ENCODE results near the gene LRRFIP2. TPM values are rescaled to one million over a fixed set of nuclear protein-coding genes. Genes with fewer than 3 reads are reported as not detected.
A peak's percentile ranks its signal among the peaks of the same experiment; 100 is the strongest.
"Not testable (repeated sequence)": the region's sequence is repeated elsewhere in the genome, so short reads cannot be mapped to it uniquely, and the experiment has no call there.

The LRRFIP2 gene, protein sequence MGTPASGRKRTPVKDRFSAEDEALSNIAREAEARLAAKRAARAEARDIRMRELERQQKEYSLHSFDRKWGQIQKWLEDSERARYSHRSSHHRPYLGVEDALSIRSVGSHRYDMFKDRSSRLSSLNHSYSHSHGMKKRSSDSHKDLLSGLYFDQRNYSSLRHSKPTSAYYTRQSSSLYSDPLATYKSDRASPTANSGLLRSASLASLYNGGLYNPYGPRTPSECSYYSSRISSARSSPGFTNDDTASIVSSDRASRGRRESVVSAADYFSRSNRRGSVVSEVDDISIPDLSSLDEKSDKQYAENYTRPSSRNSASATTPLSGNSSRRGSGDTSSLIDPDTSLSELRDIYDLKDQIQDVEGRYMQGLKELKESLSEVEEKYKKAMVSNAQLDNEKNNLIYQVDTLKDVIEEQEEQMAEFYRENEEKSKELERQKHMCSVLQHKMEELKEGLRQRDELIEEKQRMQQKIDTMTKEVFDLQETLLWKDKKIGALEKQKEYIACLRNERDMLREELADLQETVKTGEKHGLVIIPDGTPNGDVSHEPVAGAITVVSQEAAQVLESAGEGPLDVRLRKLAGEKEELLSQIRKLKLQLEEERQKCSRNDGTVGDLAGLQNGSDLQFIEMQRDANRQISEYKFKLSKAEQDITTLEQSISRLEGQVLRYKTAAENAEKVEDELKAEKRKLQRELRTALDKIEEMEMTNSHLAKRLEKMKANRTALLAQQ
- polyA plus RNA-seq (2013, experiment 1 of 2) = 21.3 TPM
- 19.8 TPM for polyA plus RNA-seq (2013, experiment 2 of 2)

- Histone ChIP-seq H3K4me3 (ENCODE audit: low read length) (peak within 1 kb of the TSS; percentile 89), H3K4me1 (ENCODE audit: insufficient read depth, low read length) (peaks cover 19% of the 10 kb centered on the region; the same call in 1 of the 2 replicates), H3K27ac (ENCODE audit: low read depth, low read length) (peak within 1 kb of the TSS; percentile 86), H3K27me3 (ENCODE audit: insufficient read depth, low read length) (no peaks in the 10 kb centered on the region), H3K36me3 (ENCODE audit: insufficient read depth, low read length) (peaks cover 22% of the 10 kb centered on the region), H3K9me3 (ENCODE audit: insufficient read depth, low read depth, low read length) (no peaks in the 10 kb centered on the region), H3K9ac (ENCODE audit: low read depth, low read length) (peak within 1 kb of the TSS; percentile 83)
- 49% methylated on average over 5 of the region's 5 CpGs for WGBS
Measured at GRCh38 chr3:37174532-37175126, at the start of gene LRRFIP2. TSS of gene LRRFIP2 (minus strand) at chr3:37174582. CDS start at chr3:37148983, 25,599 bp downstream.

GRCh38 chr3:37223576-37223975, 49.2 kb upstream of the LRRFIP2 start:
- Histone ChIP-seq H3K4me1 (ENCODE audit: insufficient read depth, low read length) (peaks cover 3% of the 10 kb centered on the region; the same call in 1 of the 2 replicates), H3K27me3 (ENCODE audit: insufficient read depth, low read length) (no peaks in the 10 kb centered on the region), H3K36me3 (ENCODE audit: insufficient read depth, low read length) (no peaks in the 10 kb centered on the region), H3K4me3 (ENCODE audit: low read length) (no peak overlapping the region), H3K9ac (ENCODE audit: low read depth, low read length) (no peak overlapping the region), H3K9me3 (ENCODE audit: insufficient read depth, low read depth, low read length) (no peaks in the 10 kb centered on the region), H3K27ac (ENCODE audit: low read depth, low read length) (no peak overlapping the region)
- 100% methylated on average over 1 of the region's 1 CpG for WGBS

DNA sequence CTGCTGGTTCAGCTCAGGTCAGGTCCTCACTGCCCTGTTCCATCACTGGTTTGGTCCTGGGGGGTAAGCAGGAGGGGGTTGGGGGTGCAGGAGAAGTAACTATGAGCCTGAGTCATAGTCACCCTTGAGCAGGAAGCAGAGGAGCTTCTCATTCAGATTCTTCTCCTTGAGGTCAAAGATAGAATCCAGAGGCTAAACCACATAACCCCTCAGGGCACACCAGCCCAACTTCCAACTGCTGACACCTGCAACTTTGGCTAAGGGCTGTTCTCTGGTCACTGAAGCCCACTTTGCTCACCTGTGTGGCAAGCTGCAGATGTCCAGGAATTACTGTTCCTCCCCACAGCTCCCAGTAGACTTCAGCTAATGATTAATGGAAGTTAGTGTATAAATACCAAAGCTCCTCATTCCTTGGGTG, 48.8 kb upstream of the LRRFIP2 start:
- H3K9ac ChIP-seq (ENCODE audit: low read depth, low read length) = no peak overlapping the region
- H3K4me1 ChIP-seq (ENCODE audit: insufficient read depth, low read length) = peaks cover 3% of the 10 kb centered on the region; the same call in 1 of the 2 replicates
- H3K27me3 ChIP-seq (ENCODE audit: insufficient read depth, low read length) = no peaks in the 10 kb centered on the region
- no peak overlapping the region for H3K27ac ChIP-seq (ENCODE audit: low read depth, low read length)
- no peaks in the 10 kb centered on the region for H3K36me3 ChIP-seq (ENCODE audit: insufficient read depth, low read length)
- H3K4me3 ChIP-seq (ENCODE audit: low read length) = no peak overlapping the region
- H3K9me3 ChIP-seq (ENCODE audit: insufficient read depth, low read depth, low read length) = no peaks in the 10 kb centered on the region

- not testable (repeated sequence) for H3K9me3 ChIP-seq (ENCODE audit: insufficient read depth, low read depth, low read length); H3K36me3 ChIP-seq (ENCODE audit: insufficient read depth, low read length); H3K27ac ChIP-seq (ENCODE audit: low read depth, low read length); H3K27me3 ChIP-seq (ENCODE audit: insufficient read depth, low read length); H3K4me3 ChIP-seq (ENCODE audit: low read length); H3K4me1 ChIP-seq (ENCODE audit: insufficient read depth, low read length); H3K9ac ChIP-seq (ENCODE audit: low read depth, low read length)
- WGBS = 92% methylated on average over 2 of the region's 2 CpGs
Measured at GRCh38 chr3:37222542-37222941, 48.2 kb upstream of the LRRFIP2 start.

GRCh38 chr3:37221407-37221806, 47.0 kb upstream of the LRRFIP2 start:
- Histone ChIP-seq H3K27me3 (ENCODE audit: insufficient read depth, low read length) (no peaks in the 10 kb centered on the region), H3K4me1 (ENCODE audit: insufficient read depth, low read length) (peaks cover 3% of the 10 kb centered on the region; the same call in 1 of the 2 replicates), H3K9ac (ENCODE audit: low read depth, low read length) (no peak overlapping the region), H3K36me3 (ENCODE audit: insufficient read depth, low read length) (no peaks in the 10 kb centered on the region), H3K27ac (ENCODE audit: low read depth, low read length) (no peak overlapping the region), H3K4me3 (ENCODE audit: low read length) (no peak overlapping the region), H3K9me3 (ENCODE audit: insufficient read depth, low read depth, low read length) (peaks cover 5% of the 10 kb centered on the region; the same call in 1 of the 2 replicates)
- 65% methylated on average over 1 of the region's 1 CpG for WGBS

DNA sequence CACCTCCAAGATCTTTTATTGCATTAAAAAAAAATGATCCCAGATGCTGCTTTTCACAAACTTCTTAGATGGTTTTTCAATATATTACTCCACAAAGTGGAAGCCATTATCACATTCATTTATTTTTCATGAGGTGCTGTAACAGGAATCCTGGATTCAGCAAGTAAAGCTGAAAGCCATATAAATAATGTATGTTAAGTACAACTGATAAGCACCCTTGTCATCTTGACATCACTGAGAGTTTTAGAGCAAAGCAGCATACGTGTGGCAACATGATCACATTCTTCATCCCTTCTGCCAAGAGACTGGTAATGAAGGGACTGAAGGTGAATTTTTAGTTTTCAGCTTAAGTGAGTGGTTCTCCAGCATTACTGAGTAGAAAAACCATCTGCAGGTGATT, 44.9 kb upstream of the LRRFIP2 start:
- WGBS = 100% methylated on average over 1 of the region's 1 CpG
- no peak overlapping the region for H3K4me3 ChIP-seq (ENCODE audit: low read length)
- peaks cover 3% of the 10 kb centered on the region; the same call in 1 of the 2 replicates for H3K4me1 ChIP-seq (ENCODE audit: insufficient read depth, low read length)
- no peaks in the 10 kb centered on the region for H3K36me3 ChIP-seq (ENCODE audit: insufficient read depth, low read length)
- H3K27ac ChIP-seq (ENCODE audit: low read depth, low read length) = no peak overlapping the region
- no peaks in the 10 kb centered on the region for H3K27me3 ChIP-seq (ENCODE audit: insufficient read depth, low read length)
- H3K9ac ChIP-seq (ENCODE audit: low read depth, low read length) = no peak overlapping the region
- H3K9me3 ChIP-seq (ENCODE audit: insufficient read depth, low read depth, low read length) = peaks cover 5% of the 10 kb centered on the region; the same call in 1 of the 2 replicates

GRCh38 chr3:37218206-37218605, 43.8 kb upstream of the LRRFIP2 start:
- 100% methylated on average over 1 of the region's 1 CpG for WGBS
- Histone ChIP-seq H3K9me3 (ENCODE audit: insufficient read depth, low read depth, low read length) (peaks cover 5% of the 10 kb centered on the region; the same call in 1 of the 2 replicates), H3K4me1 (ENCODE audit: insufficient read depth, low read length) (peaks cover 3% of the 10 kb centered on the region; the same call in 1 of the 2 replicates), H3K27ac (ENCODE audit: low read depth, low read length) (no peak overlapping the region), H3K27me3 (ENCODE audit: insufficient read depth, low read length) (no peaks in the 10 kb centered on the region), H3K9ac (ENCODE audit: low read depth, low read length) (no peak overlapping the region), H3K36me3 (ENCODE audit: insufficient read depth, low read length) (no peaks in the 10 kb centered on the region), H3K4me3 (ENCODE audit: low read length) (no peak overlapping the region)

GRCh38 chr3:37217098-37217849, 42.9 kb upstream of the LRRFIP2 start:
- 84% methylated on average over 10 of the region's 10 CpGs for WGBS
- Histone ChIP-seq H3K9ac (ENCODE audit: low read depth, low read length) (no peak overlapping the region), H3K27ac (ENCODE audit: low read depth, low read length) (no peak overlapping the region)

DNA sequence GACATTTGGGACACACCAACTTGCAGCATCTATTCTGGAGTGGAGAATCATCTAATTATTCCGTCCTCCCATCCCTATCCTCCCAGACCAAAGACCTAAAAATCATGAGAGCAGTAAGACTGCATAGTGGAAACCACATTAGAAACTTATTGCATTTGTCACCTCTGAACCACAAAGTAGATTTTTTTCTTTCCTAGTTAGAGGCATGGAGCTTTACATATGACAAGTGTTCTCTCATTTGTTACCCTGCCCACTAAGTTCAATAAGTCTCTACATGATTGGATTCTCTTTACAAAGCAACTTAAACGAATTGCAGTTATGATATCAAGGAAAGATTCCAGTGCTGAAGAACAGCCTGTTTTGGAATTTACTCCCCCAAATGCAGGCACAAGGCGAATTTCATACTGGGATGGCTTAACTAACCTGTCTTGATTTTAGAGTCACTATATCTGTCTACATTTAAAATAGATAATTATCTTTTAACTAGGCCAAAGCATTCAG, 42.3 kb upstream of the LRRFIP2 start:
- H3K9ac ChIP-seq (ENCODE audit: low read depth, low read length) = no peak overlapping the region
- no peaks in the 10 kb centered on the region for H3K27me3 ChIP-seq (ENCODE audit: insufficient read depth, low read length)
- no peak overlapping the region for H3K27ac ChIP-seq (ENCODE audit: low read depth, low read length)
- H3K9me3 ChIP-seq (ENCODE audit: insufficient read depth, low read depth, low read length) = peaks cover 5% of the 10 kb centered on the region; the same call in 1 of the 2 replicates
- WGBS = 88% methylated on average over 3 of the region's 3 CpGs
- H3K4me1 ChIP-seq (ENCODE audit: insufficient read depth, low read length) = peaks cover 2% of the 10 kb centered on the region; the same call in 1 of the 2 replicates
- H3K4me3 ChIP-seq (ENCODE audit: low read length) = no peak overlapping the region
- H3K36me3 ChIP-seq (ENCODE audit: insufficient read depth, low read length) = no peaks in the 10 kb centered on the region

More at GRCh38 chr3:37217098-37217849, 42.9 kb upstream of the LRRFIP2 start:
- no peaks in the 10 kb centered on the region for H3K36me3 ChIP-seq (ENCODE audit: insufficient read depth, low read length)
- no peaks in the 10 kb centered on the region for H3K27me3 ChIP-seq (ENCODE audit: insufficient read depth, low read length)
- H3K4me1 ChIP-seq (ENCODE audit: insufficient read depth, low read length) = peaks cover 3% of the 10 kb centered on the region; the same call in 1 of the 2 replicates
- no peak overlapping the region for H3K4me3 ChIP-seq (ENCODE audit: low read length)
- peaks cover 5% of the 10 kb centered on the region; the same call in 1 of the 2 replicates for H3K9me3 ChIP-seq (ENCODE audit: insufficient read depth, low read depth, low read length)

- WGBS = 78% methylated on average over 3 of the region's 3 CpGs
- Histone ChIP-seq H3K9ac (ENCODE audit: low read depth, low read length) (no peak overlapping the region), H3K9me3 (ENCODE audit: insufficient read depth, low read depth, low read length) (peaks cover 5% of the 10 kb centered on the region; the same call in 1 of the 2 replicates), H3K27me3 (ENCODE audit: insufficient read depth, low read length) (no peaks in the 10 kb centered on the region), H3K4me3 (ENCODE audit: low read length) (no peak overlapping the region), H3K27ac (ENCODE audit: low read depth, low read length) (no peak overlapping the region), H3K4me1 (ENCODE audit: insufficient read depth, low read length) (no peaks in the 10 kb centered on the region), H3K36me3 (ENCODE audit: insufficient read depth, low read length) (no peaks in the 10 kb centered on the region)
Measured at GRCh38 chr3:37214076-37214475, 39.7 kb upstream of the LRRFIP2 start.
